ENCODE measurements around the gene B4GAT1. TPM values are rescaled to one million over a fixed set of nuclear protein-coding genes. Genes with fewer than 3 reads are reported as not detected.

B4GAT1 gene
- total and polyA plus RNA-seq, 7 donors = 4.2 to 43.5 (median 41.4) TPM

DNA sequence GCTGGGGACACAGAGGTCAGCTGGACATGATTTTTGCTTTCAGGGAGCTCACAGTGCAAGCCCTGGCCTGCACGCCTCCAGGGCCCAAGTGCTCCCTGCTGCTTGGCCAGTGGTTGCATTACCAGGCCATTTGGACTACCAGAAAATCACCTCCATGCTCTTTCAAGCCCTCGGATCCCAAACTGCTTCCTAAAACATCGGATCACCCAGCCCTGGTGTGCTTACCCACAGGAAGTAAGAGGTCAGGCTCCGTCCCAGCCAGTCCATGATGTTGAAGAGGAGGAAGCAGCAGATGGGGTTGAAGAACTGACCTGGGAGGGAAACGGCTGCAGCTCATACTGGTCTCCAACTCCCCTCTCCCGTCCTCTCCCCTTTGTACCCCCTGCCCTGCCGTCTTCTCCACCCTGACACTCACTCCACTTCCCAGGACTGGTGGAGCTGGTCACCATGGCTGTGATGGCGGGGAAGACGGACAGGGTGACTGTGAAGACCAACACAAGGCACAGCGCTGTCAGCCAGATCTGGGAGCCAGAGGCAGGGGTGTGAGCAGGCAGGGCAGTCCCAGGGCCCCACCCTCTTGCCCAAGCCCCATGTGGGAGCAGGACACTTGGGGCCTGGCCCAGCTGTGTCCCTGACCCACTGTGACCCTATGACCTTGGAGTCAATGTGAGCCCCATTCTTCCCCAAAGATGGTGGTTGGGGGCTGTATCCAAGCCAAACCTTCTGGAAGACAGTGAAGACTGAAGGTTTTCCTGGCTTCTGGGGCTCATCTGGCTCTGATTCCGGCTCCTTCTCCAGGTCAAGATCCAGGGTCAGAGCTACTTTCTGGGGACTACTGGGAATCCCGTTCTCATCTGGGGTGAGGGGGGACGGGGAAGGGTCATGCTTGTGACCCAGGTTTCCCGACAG is 18.5 kb upstream of the B4GAT1 start:
- DNase-seq = peak; percentile 42
- WGBS, 2 donors = 86 to 89% methylated on average over 14 of the region's 14 CpGs
- no peak overlapping the region for H3K27ac ChIP-seq
- no peaks in the 10 kb centered on the region for H3K36me3 ChIP-seq
- TF ChIP-seq, protein P1, sequence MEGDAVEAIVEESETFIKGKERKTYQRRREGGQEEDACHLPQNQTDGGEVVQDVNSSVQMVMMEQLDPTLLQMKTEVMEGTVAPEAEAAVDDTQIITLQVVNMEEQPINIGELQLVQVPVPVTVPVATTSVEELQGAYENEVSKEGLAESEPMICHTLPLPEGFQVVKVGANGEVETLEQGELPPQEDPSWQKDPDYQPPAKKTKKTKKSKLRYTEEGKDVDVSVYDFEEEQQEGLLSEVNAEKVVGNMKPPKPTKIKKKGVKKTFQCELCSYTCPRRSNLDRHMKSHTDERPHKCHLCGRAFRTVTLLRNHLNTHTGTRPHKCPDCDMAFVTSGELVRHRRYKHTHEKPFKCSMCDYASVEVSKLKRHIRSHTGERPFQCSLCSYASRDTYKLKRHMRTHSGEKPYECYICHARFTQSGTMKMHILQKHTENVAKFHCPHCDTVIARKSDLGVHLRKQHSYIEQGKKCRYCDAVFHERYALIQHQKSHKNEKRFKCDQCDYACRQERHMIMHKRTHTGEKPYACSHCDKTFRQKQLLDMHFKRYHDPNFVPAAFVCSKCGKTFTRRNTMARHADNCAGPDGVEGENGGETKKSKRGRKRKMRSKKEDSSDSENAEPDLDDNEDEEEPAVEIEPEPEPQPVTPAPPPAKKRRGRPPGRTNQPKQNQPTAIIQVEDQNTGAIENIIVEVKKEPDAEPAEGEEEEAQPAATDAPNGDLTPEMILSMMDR (IDR thresholded peaks at IDR 0.05) = no peak
- TF ChIP-seq EP300 (IDR thresholded peaks at IDR 0.05) (no peak), POLR2AphosphoS5 (IDR thresholded peaks at IDR 0.05) (no peak), POLR2A (IDR thresholded peaks at IDR 0.05) (no peak)
- H3K27me3 ChIP-seq = peaks cover 0 to 13% (median 4%) of the 10 kb centered on the region in 3 donors
- H3K9me3 ChIP-seq = no peaks in the 10 kb centered on the region
- intact Hi-C loops (cut with DNase I) = no loop called here
- no peak overlapping the region for H3K4me3 ChIP-seq
- H3K4me1 ChIP-seq = peaks cover 0 to 2% (median under 1%) of the 10 kb centered on the region in 4 donors

DNA sequence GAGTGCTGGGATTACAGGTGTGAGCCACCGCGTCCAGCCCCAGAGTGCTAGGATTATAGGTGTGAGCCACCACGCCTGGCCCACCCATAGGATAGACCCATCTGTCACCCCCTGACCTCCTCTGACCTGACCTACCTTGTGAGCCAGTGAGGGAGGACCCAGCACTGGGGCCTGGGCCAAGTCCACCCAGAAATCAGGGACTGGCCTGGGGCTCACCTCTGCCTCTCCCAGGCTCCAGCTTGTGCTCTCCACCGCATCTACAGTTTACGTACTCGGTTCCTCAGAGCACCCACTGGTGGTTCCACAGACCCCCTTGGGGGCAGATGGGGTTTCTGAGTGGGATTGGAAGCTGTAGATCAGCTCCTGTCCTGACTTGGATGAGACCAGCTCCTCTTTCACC is 17.7 kb upstream of the B4GAT1 start:
- no peak overlapping the region for H3K4me3 ChIP-seq
- H3K27ac ChIP-seq = no peak overlapping the region
- TF ChIP-seq EP300 (IDR thresholded peaks at IDR 0.05) (no peak), POLR2A (IDR thresholded peaks at IDR 0.05) (no peak), POLR2AphosphoS5 (IDR thresholded peaks at IDR 0.05) (no peak)
- TF ChIP-seq, protein P1 (IDR thresholded peaks at IDR 0.05) = no peak
- WGBS, 2 donors = 94 to 98% methylated on average over 6 of the region's 6 CpGs
- H3K36me3 ChIP-seq = no peaks in the 10 kb centered on the region
- peak; percentile 24 for DNase-seq
- H3K27me3 ChIP-seq = peaks cover 0 to 5% (median 4%) of the 10 kb centered on the region in 3 donors
- H3K9me3 ChIP-seq = no peaks in the 10 kb centered on the region
- no peaks in the 10 kb centered on the region for H3K4me1 ChIP-seq
- intact Hi-C loops (cut with DNase I) = no loop called here

DNA sequence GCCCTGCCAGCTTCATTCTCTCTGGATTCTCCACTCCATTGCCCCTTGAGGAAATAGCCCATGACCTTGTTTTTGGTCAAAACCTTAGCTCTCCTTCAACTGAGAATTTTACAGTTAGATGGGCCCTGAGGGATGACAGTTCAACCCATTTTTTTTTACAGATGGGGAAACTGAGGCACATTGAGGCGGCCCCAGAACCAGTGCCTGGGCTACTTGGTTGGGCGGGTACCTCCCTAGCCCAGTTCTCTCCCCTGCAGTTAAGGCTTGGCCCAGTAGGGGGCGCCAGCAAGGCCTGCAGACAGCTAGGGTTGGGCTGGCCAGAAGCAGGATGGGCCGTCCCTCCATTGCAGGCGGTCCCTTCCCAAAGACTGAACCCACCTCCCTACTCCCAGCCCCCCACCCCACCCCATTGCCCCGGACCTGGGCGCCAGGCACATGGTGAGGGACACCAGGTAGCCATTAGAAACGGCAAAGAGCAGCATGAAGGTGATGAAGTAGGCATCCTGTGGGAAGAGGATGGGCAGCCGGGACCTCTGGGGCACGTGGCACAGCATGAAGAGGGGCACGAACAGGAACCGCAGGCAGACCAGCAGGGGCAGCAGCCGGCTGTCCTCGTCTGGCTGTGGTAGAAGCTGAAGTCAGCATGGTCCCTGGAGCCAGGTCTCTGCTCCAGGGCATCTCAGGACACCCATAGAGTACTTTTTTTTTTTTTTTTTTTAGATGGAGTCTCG is 16.5 kb upstream of the B4GAT1 start:
- intact Hi-C loops (cut with DNase I) = no loop called here
- Histone ChIP-seq H3K4me3 (no peak overlapping the region), H3K4me1 (no peaks in the 10 kb centered on the region), H3K9me3 (no peaks in the 10 kb centered on the region), H3K36me3 (no peaks in the 10 kb centered on the region), H3K27me3 (peaks cover 0 to under 1% (median 0%) of the 10 kb centered on the region in 3 donors), H3K27ac (no peak overlapping the region)
- no peak for TF ChIP-seq POLR2AphosphoS5 (IDR thresholded peaks at IDR 0.05)
- TF ChIP-seq, protein P1 (IDR thresholded peaks at IDR 0.05) = peak in 1 of 4 experiments; percentile 23
- no peak for DNase-seq
- 72 to 81% methylated on average over 15 of the region's 15 CpGs for WGBS, 2 donors

DNA sequence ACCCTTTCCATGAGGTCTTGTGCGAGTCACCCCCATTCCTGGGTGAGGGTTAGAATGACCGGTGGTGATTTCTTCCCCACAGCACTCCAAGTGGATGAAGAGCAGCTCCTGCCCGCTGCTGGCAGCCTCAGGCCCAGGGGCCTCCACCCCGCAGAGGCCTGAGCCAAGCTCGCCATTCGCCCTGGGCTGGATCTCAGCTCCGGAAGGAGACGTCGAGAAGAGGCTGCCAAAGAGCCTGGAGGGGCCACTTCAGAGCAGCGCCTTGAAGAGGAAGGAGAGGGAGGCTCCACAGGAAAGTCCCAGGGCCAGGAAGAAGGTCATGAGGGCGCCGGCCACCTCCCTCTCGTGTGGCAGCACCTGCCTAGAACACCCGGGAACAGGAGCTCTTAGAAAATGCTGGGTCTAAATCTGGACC is 15.8 kb upstream of the B4GAT1 start:
- DNase-seq = no peak

More for the DNA sequence above, 15.8 kb upstream of the B4GAT1 start:
- no peaks in the 10 kb centered on the region for H3K27me3 ChIP-seq
- H3K4me3 ChIP-seq = no peak overlapping the region
- no peaks in the 10 kb centered on the region for H3K36me3 ChIP-seq
- TF ChIP-seq EP300 (IDR thresholded peaks at IDR 0.05) (no peak), POLR2AphosphoS5 (IDR thresholded peaks at IDR 0.05) (no peak), POLR2A (IDR thresholded peaks at IDR 0.05) (no peak)
- TF ChIP-seq, protein P1 (IDR thresholded peaks at IDR 0.05) = no peak
- WGBS, 2 donors = 86 to 92% methylated on average over 14 of the region's 14 CpGs
- H3K4me1 ChIP-seq = no peaks in the 10 kb centered on the region
- no peak overlapping the region for H3K27ac ChIP-seq
- H3K9me3 ChIP-seq = no peaks in the 10 kb centered on the region
- intact Hi-C loops (cut with DNase I) = no loop called here
